Lung (tissue), 12 donors: ENCODE results near the gene CNNM4. TPM values are rescaled to one million over a fixed set of nuclear protein-coding genes. Genes with fewer than 3 reads are reported as not detected.
"Not testable (repeated sequence)": the region's sequence is repeated elsewhere in the genome, so short reads cannot be mapped to it uniquely, and the experiment has no call there.

Experiments used
- ATAC-seq: fragments of 200-7000 bp; cut with Tn5 transposase; one replicate; pipeline ENCODE4 v1.9.1; 2020; ENCODE audit warnings: moderate number of reproducible peaks; ENCODE audit not compliant: insufficient read depth, low FRiP score
- DNase-seq, 3 donors: peaks; one replicate each; pipeline ENCODE4 v3.0.0-alpha.2; 2013 to 2017
- H3K27ac ChIP-seq, 2 donors: one replicate each; pipeline ENCODE4 v1.5.1; 2013; ENCODE audit warnings: mild to moderate bottlenecking in 2 of 2, moderate library complexity in 2 of 2, control low read depth in 1 of 2, inconsistent platforms in 1 of 2, low read depth in 1 of 2, low read length in 1 of 2
- H3K27me3 ChIP-seq, 3 donors: one replicate each; pipeline ENCODE4 v1.5.1; 2013; ENCODE audit warnings: low read length in 2 of 3; ENCODE audit not compliant: control insufficient read depth in 3 of 3, insufficient read depth in 3 of 3
- H3K36me3 ChIP-seq, 4 donors: one replicate each; pipeline ENCODE4 v1.5.1; 2013; ENCODE audit warnings: low read length in 4 of 4, mild to moderate bottlenecking in 1 of 4, moderate library complexity in 1 of 4; ENCODE audit not compliant: control insufficient read depth in 4 of 4, insufficient read depth in 4 of 4
- H3K4me1 ChIP-seq, 5 donors: one replicate each; pipeline ENCODE4 v1.5.1; 2013; ENCODE audit warnings: low read length in 5 of 5, mild to moderate bottlenecking in 2 of 5, moderate library complexity in 1 of 5; ENCODE audit not compliant: control insufficient read depth in 5 of 5, insufficient read depth in 5 of 5
- H3K4me3 ChIP-seq: one replicate; pipeline ENCODE4 v1.5.1; 2013; ENCODE audit warnings: mild to moderate bottlenecking, control low read depth, moderate library complexity
- H3K9ac ChIP-seq, 2 donors: one replicate each; pipeline ENCODE4 v1.5.1; 2013; ENCODE audit warnings: low read length in 2 of 2, control low read depth in 1 of 2; ENCODE audit not compliant: insufficient read depth in 1 of 2
- H3K9me3 ChIP-seq, 4 donors: one replicate each; pipeline ENCODE4 v1.5.1; 2013; ENCODE audit warnings: low read length in 3 of 4, mild to moderate bottlenecking in 1 of 4, moderate library complexity in 1 of 4; ENCODE audit not compliant: control insufficient read depth in 4 of 4, insufficient read depth in 3 of 4
- CTCF ChIP-seq: IDR thresholded peaks from 2 replicates; pipeline ENCODE4 v1.5.1; 2012; ENCODE audit warnings: mild to moderate bottlenecking; ENCODE audit errors: control extremely low read depth, extremely low read depth
- WGBS, 2 donors: extraction: QIAGEN DNeasy Blood & Tissue Kit; methylation state at CpG; one replicate each; pipeline ENCODE4 v1.1.7; 2013; 5-methylcytosine and 5-hydroxymethylcytosine counted together
- polyA plus RNA-seq, 2 donors: library from polyadenylated mRNA; stranded (reverse); fragments of 200-250 nt; gene quantifications; one replicate each; pipeline ENCODE4 v1.2.1, GENCODE V29; 2013
- total RNA-seq, 2 donors: library from RNA; depleted of rRNA in 1 of 2; stranded (reverse); fragments of >200 nt in 1 of 2; gene quantifications; one replicate each; pipeline ENCODE4 v1.2.1, GENCODE V29; 2014 to 2021
- donor health status: control.
- donor health status: control.
- donor health status: Bipolar disorder and iron deficiency.
- donor health status: healthy.
- donor health status: DM: yes; HTN: yes; CAD: no.

The CNNM4 gene
- total and polyA plus RNA-seq, 4 donors, result 4.0 to 19.8 (median 12.3) TPM

DNA sequence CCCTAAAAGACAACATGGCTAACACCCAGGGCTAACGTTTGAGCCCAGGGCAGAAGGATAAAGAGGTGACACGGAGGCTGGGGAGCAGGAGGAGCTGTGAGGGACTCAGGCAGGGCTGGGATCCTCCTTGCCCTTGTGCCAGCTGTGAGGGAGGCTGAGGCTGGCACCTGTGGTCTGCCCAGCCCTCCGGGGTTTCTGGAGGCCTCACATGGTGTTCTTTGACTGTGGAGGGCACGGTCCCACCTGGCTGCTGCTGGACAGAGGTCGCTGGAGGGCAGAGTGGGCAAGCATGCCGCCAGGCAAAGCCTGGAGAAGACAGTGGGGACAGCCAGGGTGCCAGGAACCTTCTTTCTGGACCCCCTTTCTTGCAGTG, 28.5 kb downstream of the CNNM4 start:
- DNase-seq (no peak), ATAC-seq (no peak)
- no peak overlapping the region for H3K9ac ChIP-seq
- no peak overlapping the region for H3K4me3 ChIP-seq
- H3K27me3 ChIP-seq, result no peaks in the 10 kb centered on the region
- TF ChIP-seq CTCF, result no peak
- WGBS, 2 donors, result 87% methylated on average over 6 of the region's 6 CpGs
- H3K27ac ChIP-seq, result peak overlapping the region; percentile 13 to 89
- peaks cover 0 to 14% (median 0%) of the 10 kb centered on the region in 5 donors for H3K4me1 ChIP-seq
- H3K36me3 ChIP-seq, result no peaks in the 10 kb centered on the region
- H3K9me3 ChIP-seq, result no peaks in the 10 kb centered on the region

DNA sequence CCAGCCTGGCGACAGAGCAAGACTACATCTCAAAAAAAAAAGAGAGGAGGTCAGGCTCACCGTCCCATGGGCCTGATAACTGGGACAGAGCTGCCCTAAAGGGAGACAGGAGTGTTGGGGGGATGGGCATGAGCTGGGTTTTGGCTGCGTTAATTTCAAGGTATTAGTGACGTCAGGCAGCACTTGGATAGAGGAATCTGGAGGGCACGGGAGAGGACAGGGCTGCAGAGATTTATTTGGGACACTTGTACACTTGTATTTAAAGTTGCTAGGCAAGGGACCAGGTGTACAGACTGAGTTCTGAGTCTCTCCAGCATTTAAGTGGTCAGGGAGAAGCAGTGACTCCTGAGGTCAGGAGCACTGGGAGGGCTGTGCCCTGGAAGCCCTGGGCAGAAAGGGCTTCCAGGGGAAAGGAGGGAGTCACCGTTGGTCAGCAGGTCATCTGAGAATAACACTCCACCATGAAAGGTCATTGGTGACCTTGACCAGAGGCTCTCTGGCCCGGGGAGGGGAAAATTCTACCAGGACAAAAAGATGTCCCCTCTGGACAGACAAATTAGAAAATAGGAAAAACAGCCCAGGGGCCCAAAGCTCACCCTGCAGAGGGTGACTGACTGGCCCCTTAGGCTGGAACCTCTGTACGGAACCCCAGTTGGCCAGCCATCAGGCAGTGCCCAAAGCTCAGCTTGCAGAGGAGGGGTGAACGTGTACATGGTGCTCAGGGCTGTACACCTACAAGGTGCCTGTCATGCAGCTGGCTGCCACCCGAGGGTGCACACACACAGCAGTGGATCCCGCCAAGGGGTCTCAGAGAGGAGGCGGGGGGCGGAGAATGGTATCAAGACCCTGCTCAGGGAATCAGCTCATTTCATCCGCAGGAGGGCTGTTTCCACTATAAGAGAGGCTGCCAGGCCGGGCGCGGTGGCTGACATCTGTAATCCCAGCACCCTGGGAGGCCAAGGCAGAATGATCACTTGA, 32.4 kb downstream of the CNNM4 start:
- DNase-seq (no peak), ATAC-seq (no peak)
- peak overlapping the region; percentile 16 to 69 for H3K27ac ChIP-seq
- H3K27me3 ChIP-seq, result no peaks in the 10 kb centered on the region
- no peak for TF ChIP-seq CTCF
- H3K9me3 ChIP-seq, result no peaks in the 10 kb centered on the region
- H3K4me1 ChIP-seq, result peaks cover 0 to 10% (median 0%) of the 10 kb centered on the region in 5 donors
- 86 to 90% methylated on average over 17 of the region's 17 CpGs for WGBS, 2 donors
- H3K36me3 ChIP-seq, result peaks cover 0 to 2% (median 0%) of the 10 kb centered on the region in 4 donors
- H3K9ac ChIP-seq, result no peak overlapping the region
- no peak overlapping the region for H3K4me3 ChIP-seq

GRCh38 chr2:96795076-96795475, 34.4 kb downstream of the CNNM4 start:
- Histone ChIP-seq H3K4me1 (no peaks in the 10 kb centered on the region), H3K27me3 (no peaks in the 10 kb centered on the region), H3K9ac (no peak overlapping the region), H3K9me3 (no peaks in the 10 kb centered on the region), H3K4me3 (no peak overlapping the region), H3K36me3 (peaks cover 0 to 17% (median 0%) of the 10 kb centered on the region in 4 donors), H3K27ac (no peak overlapping the region)
- no peak for TF ChIP-seq CTCF
- ATAC-seq (no peak), DNase-seq (no peak)
- 95% methylated on average over 6 of the region's 6 CpGs for WGBS, 2 donors

DNA sequence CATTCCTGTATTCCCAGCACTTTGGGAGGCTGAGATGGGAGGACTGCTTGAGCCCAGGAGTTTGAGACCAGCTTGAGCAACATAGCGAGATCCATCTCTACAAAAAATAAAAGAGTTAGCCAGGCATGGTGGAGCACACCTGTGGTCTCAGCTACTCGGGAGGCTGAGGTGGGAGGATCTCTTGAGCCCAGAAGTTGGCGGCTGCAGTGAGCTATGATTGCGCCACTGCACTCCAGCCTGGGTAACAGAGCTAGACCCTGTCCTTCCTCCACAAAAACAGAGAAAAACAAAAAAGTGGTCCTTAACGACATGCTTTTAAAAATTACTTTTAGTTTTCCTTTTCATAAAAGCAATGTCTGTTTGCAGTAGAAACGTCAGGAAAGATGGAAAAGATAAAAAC, 35.8 kb downstream of the CNNM4 start:
- H3K4me1 ChIP-seq, H3K27ac ChIP-seq, H3K4me3 ChIP-seq, H3K27me3 ChIP-seq, DNase-seq, ATAC-seq, H3K9ac ChIP-seq, H3K9me3 ChIP-seq: not testable (repeated sequence)
- peaks cover 0 to 17% (median 2%) of the 10 kb centered on the region in 4 donors for H3K36me3 ChIP-seq
- 89 to 92% methylated on average over 6 of the region's 6 CpGs for WGBS, 2 donors
